ENCODE results near the gene UBE2I.

UBE2I gene

DNA sequence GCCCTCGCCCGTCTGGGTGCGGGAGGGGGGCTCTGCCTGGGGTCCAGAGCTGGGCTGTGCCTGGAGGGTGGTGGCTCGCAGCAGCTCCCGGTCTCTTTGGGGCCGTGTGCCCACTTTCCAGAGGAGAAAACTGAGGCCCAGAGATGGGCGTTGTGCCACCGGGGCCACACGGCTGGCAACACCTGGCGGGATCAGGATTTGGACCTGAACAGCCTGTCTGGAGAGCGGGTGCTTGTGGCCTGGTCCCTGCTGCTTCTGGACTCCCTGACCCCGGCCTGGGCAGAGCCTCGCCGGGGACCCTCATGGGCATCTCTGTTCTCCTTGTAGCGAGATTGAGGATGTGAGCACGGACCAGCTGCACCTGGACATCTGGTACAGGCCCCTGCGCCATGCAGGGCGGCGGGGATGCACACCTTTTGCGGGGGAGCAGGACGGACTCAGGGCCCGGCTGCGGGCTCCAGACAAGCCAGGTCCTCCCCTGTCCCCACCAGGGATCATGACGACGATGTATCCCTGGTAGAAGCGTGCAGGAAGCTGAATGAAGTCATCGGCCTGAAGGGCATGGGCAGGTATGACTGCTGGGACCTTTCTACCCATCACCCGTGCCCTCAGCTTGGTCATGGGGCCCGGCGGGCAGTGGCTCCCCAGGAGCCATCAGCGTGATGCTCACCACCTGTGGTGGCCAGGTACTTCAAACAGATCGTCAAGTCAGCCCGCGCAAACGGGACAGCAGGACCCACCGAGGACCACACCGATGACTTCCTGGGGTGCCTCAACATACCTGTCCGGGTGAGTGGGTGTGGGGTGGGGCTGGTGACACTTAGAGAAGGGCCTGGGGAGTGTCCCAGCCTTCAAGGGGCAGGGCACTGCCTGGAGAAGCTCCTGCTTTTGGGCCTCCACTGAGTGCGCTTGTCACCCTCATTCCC lies 32.3 kb downstream of the UBE2I start:
- no peak for DNase-seq (ENCODE audit: low read depth in 1 of 2, low spot score in 1 of 2)

DNA sequence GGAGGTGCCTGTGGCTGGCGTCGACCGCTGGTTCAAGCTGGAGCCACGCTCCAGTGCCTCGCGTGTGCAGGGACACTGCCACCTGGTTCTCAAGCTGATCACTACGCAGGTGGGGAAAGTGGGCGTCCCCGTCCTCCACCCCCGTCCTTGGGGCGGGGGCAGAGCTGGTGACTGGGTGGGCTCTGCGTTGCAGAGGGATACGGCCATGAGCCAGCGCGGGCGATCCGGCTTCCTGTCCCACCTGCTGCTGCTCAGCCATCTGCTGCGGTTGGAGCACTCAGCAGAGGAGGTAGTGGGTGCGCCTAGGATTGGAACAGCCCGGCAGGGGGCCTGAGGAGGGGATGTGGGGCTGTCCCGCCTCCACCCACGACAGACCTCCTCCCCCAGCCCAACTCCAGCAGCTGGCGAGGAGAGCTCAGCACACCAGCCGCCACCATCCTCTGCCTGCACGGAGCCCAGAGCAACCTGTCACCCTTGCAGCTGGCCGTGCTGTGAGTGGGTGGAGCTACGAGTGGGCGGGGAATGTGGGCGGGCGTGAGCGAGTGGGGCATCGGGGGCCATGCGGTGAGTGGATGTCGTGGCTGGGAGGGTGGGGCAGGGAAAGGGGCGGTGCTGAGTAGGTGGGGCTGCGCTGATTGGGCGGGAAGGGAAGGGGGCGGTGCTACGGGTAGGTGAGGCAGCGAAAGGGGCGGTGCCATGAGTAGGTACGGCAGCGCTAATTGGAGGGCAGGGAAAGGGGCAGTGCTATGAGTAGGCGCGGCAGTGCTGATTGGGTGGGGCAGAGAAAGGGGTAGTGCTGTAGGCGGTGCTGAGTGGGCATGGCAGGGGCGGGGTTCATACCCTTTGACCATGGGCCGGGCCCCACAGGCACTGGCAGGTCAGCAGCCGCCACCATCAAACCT lies 33.3 kb downstream of the UBE2I start:
- DNase-seq (ENCODE audit: low read depth in 1 of 2, low spot score in 1 of 2) = peak; percentile 72 to 86

DNA sequence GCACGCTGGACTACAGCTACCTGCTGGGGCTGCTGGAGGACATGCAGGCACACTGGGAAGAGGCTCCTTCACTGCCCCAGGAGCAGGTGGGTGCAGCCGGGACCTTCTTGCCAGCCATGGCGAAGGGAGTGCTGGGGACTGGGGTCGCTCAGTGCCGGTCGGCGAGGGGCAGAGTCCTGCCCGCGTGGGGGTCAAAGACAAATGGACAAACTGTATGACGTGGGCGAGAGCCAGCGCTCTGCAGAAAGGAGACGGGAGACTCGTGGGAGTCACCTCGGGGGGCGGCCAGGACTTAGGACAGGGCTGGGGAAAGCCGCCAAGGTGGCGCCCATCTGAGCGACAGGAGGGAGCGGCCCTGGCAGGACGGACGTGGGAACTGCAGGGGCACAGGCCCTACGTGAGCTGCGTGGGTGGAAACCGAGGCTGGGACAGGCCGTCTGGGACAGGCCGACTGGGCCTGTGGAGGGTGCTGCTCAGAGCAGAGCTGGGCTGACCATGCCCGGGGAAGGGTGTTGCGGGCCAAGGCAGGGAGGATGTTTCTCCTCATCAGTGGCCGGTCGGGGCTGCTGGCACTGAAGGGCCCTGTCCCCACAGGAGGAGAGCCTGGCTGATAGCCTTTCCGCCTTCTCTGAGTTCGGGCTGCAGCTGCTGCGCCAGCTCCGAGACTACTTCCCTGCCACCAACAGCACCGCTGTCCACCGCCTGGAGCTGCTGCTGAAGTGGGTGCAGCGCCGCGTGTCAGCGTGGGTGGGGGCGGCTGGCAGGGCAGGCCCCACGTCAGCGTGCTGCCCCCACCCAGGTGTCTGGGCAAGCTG lies 34.2 kb downstream of the UBE2I start:
- no peak for DNase-seq (ENCODE audit: low read depth in 1 of 2, low spot score in 1 of 2)

DNA sequence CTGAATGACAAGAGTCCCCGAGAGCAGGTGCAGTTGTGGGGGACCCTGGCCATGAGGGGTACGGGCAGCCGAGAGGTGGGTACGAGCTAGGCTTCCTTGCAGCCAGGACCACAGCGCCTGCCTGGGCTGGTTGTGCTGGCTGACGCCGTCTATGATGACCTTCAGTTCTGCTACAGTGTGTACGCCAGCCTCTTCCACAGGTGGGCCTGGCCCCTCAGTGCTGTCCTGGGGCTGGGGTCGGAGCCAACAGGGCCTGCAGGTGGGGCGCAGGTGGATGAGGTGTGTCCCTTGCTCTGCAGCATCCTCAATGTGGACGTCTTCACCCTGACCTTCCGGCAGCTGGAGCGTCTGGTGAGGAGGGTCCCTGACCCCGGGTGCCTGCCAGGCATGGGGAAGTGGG lies 35.1 kb downstream of the UBE2I start:
- no peak for DNase-seq (ENCODE audit: low read depth in 1 of 2, low spot score in 1 of 2)

DNA sequence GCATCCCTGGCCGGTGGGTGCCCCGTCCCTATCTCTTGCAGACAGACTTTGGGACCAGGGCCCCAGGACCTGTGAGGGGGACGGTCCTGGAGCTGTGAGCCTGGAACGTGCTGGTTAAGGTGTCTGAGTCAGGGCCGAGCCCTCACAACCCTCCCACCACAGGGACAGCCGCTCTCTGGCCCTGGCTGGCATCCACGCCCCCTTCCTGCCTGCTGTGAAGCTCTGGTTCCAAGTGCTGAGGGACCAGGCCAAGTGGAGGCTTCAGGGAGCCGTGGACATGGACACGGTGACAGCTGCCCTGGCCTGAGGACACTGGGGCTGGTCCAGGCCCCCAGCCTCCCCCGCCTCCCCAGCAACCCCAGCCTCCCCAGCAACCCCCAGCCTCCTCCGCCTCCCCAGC lies 35.7 kb downstream of the UBE2I start:
- no peak for DNase-seq (ENCODE audit: low read depth in 1 of 2, low spot score in 1 of 2)

DNA sequence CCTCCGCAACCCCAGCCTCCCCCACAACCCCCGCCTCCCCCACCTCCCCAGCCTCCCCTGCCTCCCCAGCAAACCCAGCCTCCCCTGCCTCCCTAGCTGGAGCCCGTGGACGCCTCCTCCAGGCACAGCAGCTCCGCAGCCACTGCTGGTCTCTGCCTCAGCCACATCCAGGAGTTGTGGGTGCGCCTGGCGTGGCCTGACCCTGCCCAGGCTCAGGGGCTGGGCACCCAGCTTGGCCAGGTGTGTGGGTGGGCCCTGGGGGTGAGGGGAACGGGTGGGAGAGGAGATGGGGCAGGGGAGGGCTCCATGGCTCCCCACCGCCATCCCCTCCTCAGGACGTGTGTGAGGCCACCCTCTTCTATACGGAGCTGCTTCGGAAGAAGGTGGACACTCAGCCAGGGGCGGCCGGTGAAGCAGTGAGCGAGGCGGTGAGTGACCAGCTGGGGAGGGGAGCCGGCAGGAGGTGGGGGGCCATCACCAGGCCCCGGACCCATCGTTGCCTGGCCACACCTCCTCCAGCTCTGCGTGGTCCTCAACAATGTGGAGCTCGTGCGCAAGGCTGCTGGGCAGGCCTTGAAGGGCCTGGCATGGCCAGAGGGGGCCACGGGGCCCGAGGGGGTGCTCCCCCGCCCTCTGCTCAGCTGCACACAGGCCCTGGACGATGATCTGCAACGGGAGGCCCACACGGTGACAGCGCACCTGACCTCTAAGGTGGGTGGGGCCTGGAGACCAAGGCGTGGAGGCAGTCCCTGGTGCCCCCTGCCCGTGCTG lies 36.4 kb downstream of the UBE2I start:
- no peak for DNase-seq (ENCODE audit: low read depth in 1 of 2, low spot score in 1 of 2)

DNA sequence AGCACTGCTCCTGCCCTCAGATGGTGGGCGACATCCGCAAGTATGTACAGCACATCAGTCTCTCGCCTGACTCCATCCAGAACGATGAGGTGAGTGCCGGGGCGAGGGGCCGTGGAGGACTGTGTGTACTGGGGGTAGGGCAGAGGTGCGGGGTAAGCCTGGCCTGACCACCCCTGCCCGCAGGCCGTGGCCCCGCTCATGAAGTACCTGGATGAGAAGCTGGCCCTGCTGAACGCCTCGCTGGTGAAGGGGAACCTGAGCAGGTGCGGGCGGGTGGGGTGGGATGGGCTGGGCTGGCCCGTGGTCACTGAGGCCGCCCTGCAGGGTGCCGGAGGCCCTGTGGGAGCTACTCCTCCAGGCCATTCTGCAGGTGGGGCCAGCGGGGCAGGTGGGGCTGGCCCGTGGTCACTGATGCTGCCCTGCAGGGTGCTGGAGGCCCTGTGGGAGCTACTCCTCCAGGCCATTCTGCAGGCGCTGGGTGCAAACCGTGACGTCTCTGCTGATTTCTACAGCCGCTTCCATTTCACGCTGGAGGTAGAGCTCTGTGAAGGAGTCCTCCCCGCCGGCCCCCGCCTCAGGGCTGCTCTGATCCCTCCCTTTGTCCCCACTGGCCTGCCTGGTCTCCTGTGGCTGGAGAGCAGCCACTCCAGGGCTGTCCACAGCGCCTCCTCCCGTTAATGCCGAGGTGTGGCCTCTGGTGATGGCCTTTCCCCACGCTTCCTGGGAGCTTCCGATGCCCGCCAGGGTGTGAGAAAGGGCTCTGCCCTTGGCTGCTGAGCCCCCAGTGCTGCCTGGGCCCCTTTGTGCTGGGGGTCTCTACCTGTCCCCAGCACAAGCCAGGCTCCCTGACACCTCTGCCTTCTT lies 37.2 kb downstream of the UBE2I start:
- no peak for DNase-seq (ENCODE audit: low read depth in 1 of 2, low spot score in 1 of 2)

DNA sequence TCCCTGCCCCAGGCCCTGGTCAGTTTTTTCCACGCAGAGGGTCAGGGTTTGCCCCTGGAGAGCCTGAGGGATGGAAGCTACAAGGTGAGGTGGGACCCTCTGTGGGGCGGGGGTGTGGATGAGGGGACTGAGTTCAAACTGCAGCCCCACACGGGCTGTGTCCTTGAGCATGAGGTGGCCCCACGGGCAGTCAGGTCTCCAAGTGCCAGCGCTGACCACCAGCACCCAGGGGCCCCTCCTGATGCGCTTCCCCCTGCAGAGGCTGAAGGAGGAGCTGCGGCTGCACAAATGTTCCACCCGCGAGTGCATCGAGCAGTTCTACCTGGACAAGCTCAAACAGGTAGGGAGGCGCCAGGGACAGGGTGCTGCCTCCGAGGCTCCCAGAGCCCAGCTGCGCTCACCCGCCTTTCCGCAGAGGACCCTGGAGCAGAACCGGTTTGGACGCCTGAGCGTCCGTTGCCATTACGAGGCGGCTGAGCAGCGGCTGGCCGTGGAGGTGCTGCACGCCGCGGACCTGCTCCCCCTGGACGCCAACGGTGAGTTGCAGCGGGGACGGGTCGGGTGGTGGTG lies 37.9 kb downstream of the UBE2I start:
- no peak for DNase-seq (ENCODE audit: low read depth in 1 of 2, low spot score in 1 of 2)

DNA sequence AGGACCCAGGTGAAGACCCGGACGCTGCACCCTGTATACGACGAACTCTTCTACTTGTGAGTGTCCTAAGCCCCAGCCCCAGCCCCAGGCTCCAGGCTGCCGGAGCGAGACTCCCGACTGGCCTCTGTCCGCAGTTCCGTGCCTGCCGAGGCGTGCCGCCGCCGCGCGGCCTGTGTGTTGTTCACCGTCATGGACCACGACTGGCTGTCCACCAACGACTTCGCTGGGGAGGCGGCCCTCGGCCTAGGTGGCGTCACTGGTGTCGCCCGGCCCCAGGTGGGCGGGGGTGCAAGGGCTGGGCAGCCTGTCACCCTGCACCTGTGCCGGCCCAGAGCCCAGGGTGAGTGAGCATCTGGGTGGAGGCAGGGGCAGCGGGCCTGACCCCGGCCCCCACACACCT lies 38.5 kb downstream of the UBE2I start:
- no peak for DNase-seq (ENCODE audit: low read depth in 1 of 2, low spot score in 1 of 2)

DNA sequence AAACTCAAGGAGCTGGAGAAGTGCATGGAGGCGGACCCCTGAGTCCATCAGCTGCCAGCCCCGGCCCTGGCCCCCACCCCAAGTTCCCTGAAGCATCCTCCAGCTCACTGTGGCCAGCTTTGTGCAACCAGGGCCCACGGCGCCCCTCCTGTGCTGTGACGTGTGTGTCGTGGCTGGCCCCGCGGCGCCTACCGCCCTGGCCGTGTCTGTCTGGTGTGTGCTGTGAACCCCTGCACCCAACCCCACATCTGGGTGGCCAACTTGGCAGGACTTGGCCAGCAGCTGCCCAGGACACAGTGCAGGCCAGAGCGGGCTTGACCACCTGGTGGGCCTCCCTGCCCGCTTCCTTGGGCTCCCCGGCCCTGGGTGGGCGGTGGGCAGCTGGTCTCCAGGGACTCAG lies 39.0 kb downstream of the UBE2I start:
- no peak for DNase-seq (ENCODE audit: low read depth in 1 of 2, low spot score in 1 of 2)

DNA sequence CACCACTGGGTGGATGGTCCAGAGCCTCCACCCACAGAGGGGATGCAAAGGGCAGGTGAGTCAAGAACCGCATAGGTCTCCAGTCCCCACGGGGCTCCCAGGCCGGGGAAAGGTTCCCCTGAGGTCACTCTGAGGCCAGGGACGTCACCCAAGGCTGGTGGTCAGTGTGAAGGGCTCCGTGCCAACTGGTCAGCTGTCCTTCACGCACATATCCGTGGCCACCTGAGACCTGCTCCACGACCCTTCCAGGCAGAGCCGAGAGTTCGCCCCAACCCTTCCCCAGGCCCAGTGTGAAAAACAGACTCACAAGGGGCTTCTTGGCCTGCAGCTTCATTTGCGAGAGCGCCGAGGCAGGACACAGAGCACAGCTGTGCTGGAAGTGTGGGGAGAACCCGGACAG lies 39.5 kb downstream of the UBE2I start:
- DNase-seq (ENCODE audit: low read depth in 1 of 2, low spot score in 1 of 2) = no peak

DNA sequence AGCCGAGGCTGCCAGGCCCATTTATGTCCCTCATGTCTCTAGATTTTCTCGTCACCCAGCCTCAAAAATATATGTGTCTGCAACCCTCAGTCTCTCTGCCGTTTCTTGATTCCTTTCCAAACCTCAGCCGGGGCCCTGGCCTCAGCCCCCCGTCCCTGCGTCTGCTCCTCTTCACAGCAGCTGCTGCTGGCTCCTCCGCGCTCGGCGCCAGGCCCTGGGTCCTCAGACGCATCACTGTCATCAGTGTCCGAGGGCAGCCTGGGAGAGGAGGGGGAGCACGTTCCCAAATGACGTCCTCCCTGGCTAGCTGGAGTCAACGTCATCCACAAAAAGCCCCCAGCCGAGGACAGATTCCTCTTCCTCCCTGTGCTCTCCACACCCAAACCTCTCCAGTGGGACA lies 39.9 kb downstream of the UBE2I start:
- DNase-seq (ENCODE audit: low read depth in 1 of 2, low spot score in 1 of 2) = no peak

DNA sequence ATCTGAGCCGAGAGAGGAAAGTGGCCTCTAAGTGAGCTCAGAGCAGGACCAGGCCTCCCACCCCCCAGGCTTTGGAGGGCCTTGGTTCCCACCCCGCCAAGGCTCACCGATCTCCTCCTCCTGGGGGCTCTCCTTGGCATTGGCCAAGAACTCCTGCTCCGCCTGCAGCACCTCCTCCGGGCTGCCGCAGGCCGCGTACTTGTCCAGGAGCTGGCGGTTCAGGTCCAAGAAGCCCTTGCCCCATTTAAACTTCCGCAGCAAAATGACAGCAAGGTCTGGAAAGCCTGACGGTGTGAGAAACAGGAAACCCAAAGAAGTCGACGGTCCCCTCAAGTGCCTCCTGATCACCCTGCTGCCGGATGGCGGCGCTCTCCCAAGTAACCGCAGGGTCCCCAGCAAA lies 40.5 kb downstream of the UBE2I start:
- DNase-seq (ENCODE audit: low read depth in 1 of 2, low spot score in 1 of 2) = no peak

DNA sequence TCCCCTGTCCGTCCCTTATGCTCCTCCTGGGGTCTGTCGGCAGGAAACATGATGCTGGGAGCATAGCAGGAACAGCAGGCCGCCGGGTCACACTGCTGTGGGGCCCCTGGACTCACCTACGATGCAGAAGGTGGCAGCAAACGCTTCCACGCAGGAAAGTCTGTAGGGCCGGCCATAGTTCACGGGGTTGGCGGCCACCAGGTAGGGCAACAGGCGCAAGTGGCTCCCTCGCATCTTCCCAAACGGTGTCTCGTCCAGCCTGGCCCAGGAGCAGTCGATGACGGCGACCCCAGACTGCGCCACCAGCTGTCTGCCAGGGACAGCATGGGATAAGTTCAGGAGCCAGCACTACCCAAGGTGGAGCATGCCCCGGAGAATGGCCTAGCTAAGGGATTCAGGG lies 41.3 kb downstream of the UBE2I start:
- no peak for DNase-seq (ENCODE audit: low read depth in 1 of 2, low spot score in 1 of 2)

DNA sequence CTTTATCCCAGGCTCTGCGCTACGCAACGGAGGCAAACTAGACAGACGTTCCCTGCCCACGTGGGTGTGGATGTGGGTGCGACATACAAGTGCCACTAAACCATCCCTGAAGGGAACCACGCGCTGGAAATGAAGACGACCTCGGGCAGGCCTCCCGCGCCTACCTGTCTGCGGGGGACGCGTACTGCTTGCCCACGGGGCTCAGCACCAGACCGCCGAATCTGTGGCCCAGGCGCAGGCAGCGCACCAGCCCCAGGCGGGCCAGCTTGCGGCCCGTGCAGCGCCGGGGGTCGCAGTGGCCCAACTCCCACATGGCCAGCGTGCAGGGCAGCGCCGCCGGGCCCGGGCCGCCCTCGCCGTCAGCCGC lies 41.8 kb downstream of the UBE2I start:
- no peak for DNase-seq (ENCODE audit: low read depth in 1 of 2, low spot score in 1 of 2)

DNA sequence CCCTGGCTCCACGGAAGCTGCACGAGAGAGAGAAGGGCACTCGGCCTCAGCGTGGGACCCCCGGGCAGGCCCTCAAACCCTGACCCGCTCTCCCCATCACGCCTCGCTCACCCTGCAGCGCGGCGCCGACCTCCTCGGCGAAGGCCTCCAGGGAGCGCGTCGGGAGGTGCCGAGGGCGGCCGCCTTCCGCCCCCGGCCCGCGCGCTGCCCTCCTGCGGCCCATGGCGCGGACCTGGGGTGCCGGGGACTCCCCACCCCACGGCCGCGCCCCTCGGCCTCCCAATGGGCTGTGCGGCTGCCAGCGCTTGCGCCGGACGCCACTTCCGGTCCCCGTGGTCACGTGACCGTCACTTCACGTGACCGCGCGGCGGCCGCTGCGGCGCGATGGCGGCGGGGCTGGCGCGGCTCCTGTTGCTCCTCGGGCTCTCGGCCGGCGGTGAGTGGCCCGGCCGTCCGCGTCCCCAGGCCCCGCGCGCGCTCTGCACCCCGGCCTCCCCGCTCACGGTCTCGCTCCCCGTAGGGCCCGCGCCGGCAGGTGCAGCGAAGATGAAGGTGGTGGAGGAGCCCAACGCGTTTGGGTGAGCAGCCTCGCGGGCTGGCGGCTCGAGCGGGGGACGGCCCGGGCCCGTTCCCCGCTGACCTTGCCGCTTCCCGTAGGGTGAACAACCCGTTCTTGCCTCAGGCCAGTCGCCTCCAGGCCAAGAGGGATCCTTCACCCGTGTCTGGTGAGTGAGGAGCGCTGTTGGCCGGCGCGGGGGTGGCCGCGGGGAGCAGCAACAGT lies 42.3 kb downstream of the UBE2I start, which contains the start of the genes GNPTG and TSR3:
Gene GNPTG (plus strand): TSS at position 350 of the 781 bp plus-strand sequence. CDS start 35 bp downstream, at position 385.
Gene TSR3 (minus strand): TSS at position 297 of the 781 bp plus-strand sequence. CDS start 74 bp downstream, at position 223.
- peak; percentile 71 to 83 for DNase-seq (ENCODE audit: low read depth in 1 of 2, low spot score in 1 of 2)

DNA sequence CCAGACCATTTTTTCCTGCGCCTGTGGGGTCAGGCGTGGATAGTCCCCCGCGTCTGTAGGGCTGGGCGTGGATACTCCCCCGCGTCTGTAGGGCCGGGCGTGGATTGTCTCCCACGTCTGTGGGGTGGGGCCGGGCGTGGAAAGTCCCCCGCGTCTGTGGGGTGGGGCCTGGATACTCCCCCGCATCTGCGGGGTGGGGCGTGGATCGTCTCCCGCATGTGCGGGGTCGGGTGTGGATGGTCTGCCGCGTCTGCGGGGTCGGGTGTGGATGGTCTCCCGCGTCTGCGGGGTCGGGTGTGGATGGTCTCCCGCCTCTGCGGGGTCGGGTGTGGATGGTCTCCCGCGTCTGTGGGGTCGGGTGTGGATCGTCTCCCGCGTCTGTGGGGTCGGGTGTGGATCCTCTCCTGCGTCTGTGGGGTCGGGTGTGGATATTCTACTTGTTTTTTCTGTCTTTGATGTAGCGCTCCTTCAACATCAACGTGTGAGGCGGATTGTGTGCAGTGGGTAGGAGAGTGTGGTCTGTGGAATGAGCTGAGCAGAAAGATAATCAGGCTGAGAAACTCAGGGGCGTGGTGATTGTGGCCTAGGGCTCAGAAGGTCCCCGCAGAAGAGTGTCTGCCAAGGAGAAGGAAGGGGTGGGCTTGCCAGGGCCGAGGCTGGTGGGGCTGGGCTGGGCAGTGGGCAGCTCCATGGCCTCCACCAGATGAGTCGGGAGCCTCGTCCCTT lies 45.5 kb downstream of the UBE2I start:
- DNase-seq (ENCODE audit: low read depth in 1 of 2, low spot score in 1 of 2) = no peak

DNA sequence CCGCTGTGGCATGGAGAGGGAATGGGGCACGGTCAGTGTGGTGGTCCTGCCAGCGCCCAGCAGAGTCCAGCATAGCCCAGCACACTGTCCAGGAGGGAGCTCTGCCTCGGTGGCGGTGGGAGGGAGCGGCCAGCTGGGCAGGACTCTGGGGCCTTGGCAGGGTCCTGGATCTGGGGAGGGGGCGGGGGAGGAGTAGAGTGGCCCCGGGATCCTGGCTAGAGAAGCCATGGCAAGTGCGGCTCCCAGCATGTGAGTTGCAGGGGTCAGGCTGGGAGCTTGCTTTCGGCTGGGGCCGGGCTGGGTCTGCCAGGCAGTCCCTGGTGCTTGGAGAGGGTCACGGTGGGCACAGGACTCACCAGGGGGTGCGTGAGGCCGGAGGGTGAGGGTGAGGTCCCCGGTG lies 46.2 kb downstream of the UBE2I start:
- no peak for DNase-seq (ENCODE audit: low read depth in 1 of 2, low spot score in 1 of 2)

All from activated CD4-positive, alpha-beta T cell treated with anti-CD3 and anti-CD28 coated beads, Interleukin-2, amount 50 U/mL, for 24 hours (primary cell).